Esophagus (tissue), 2 donors: Measurements from ENCODE around the gene HECTD4. TPM values are rescaled to one million over a fixed set of nuclear protein-coding genes. Genes with fewer than 3 reads are reported as not detected.
"Not testable (repeated sequence)": the region's sequence is repeated elsewhere in the genome, so short reads cannot be mapped to it uniquely, and the experiment has no call there.

Experiments
- H3K27ac ChIP-seq, 2 donors: one replicate each; pipeline ENCODE4 v1.5.1; 2013; ENCODE audit warnings: low read depth in 2 of 2, mild to moderate bottlenecking in 2 of 2, inconsistent platforms in 1 of 2, low read length in 1 of 2, moderate library complexity in 1 of 2
- H3K27me3 ChIP-seq, 2 donors: one replicate each; pipeline ENCODE4 v1.6.1; 2013; ENCODE audit warnings: low read length in 2 of 2, control low read depth in 1 of 2, mild to moderate bottlenecking in 1 of 2; ENCODE audit not compliant: insufficient read depth in 2 of 2, control insufficient read depth in 1 of 2
- H3K36me3 ChIP-seq, 2 donors: one replicate each; pipeline ENCODE4 v1.6.1; 2013; ENCODE audit warnings: low read length in 1 of 2; ENCODE audit not compliant: control insufficient read depth in 2 of 2, insufficient read depth in 2 of 2
- H3K4me1 ChIP-seq, 2 donors: one replicate each; pipeline ENCODE4 v1.6.1; 2013; ENCODE audit warnings: low read length in 1 of 2; ENCODE audit not compliant: control insufficient read depth in 2 of 2, insufficient read depth in 2 of 2
- H3K4me3 ChIP-seq, 2 donors: one replicate each; pipeline ENCODE4 v1.5.1; 2013; ENCODE audit warnings: low read length in 2 of 2, mild to moderate bottlenecking in 2 of 2, low read depth in 1 of 2, moderate library complexity in 1 of 2
- H3K9me3 ChIP-seq, 2 donors: one replicate each; pipeline ENCODE4 v1.6.1; 2013; ENCODE audit warnings: mild to moderate bottlenecking in 2 of 2, low read depth in 1 of 2, low read length in 1 of 2, moderate library complexity in 1 of 2; ENCODE audit not compliant: control insufficient read depth in 2 of 2, insufficient read depth in 1 of 2
- WGBS, 2 donors: extraction: QIAGEN DNeasy Blood & Tissue Kit; methylation state at CpG; one replicate each; pipeline ENCODE4 v1.1.7; 2013; 5-methylcytosine and 5-hydroxymethylcytosine counted together
- polyA plus RNA-seq, 2 donors: library from polyadenylated mRNA; stranded (reverse); fragments of 200-250 nt; gene quantifications; one replicate each; pipeline ENCODE4 v1.2.3, GENCODE V29; 2013
- donor health status: healthy with polysubstance abuse.
- donor health status: Bipolar disorder and iron deficiency.

HECTD4 gene
- polyA plus RNA-seq, 2 donors: 10.7 to 29.0 TPM

- no peak overlapping the region for H3K4me3 ChIP-seq
- no peaks in the 10 kb centered on the region for H3K4me1 ChIP-seq
- peaks cover 8 to 16% of the 10 kb centered on the region in 2 donors for H3K36me3 ChIP-seq
- 76 to 79% methylated on average over 11 of the region's 11 CpGs for WGBS, 2 donors
- H3K27ac ChIP-seq: no peak overlapping the region
- no peaks in the 10 kb centered on the region for H3K27me3 ChIP-seq
- no peaks in the 10 kb centered on the region for H3K9me3 ChIP-seq
These were observed 24.6 kb upstream of the HECTD4 start for GRCh38 chr12:112406519-112407488.

GRCh38 chr12:112401903-112402498 is 19.8 kb upstream of the HECTD4 start:
- H3K36me3 ChIP-seq: peaks cover 7 to 16% of the 10 kb centered on the region in 2 donors
- H3K4me1 ChIP-seq: no peaks in the 10 kb centered on the region
- no peaks in the 10 kb centered on the region for H3K9me3 ChIP-seq
- no peak overlapping the region for H3K27ac ChIP-seq
- H3K4me3 ChIP-seq: no peak overlapping the region
- H3K27me3 ChIP-seq: no peaks in the 10 kb centered on the region
- WGBS, 2 donors: 51 to 56% methylated on average over 5 of the region's 5 CpGs

GRCh38 chr12:112401054-112401453 is 18.8 kb upstream of the HECTD4 start:
- Histone ChIP-seq H3K4me3 (no peak overlapping the region), H3K9me3 (no peaks in the 10 kb centered on the region), H3K27ac (no peak overlapping the region), H3K36me3 (peaks cover 2 to 11% of the 10 kb centered on the region in 2 donors), H3K4me1 (no peaks in the 10 kb centered on the region), H3K27me3 (no peaks in the 10 kb centered on the region)
- 92 to 94% methylated on average over 5 of the region's 5 CpGs for WGBS, 2 donors

GRCh38 chr12:112393328-112393727 is 11.1 kb upstream of the HECTD4 start:
- 61 to 72% methylated on average over 1 of the region's 1 CpG for WGBS, 2 donors
- Histone ChIP-seq H3K27me3 (no peaks in the 10 kb centered on the region), H3K4me3 (no peak overlapping the region), H3K36me3 (no peaks in the 10 kb centered on the region), H3K27ac (no peak overlapping the region), H3K4me1 (no peaks in the 10 kb centered on the region), H3K9me3 (no peaks in the 10 kb centered on the region)

GRCh38 chr12:112389922-112390654 is 7.9 kb upstream of the HECTD4 start:
- H3K4me1 ChIP-seq, H3K9me3 ChIP-seq, H3K27ac ChIP-seq, H3K27me3 ChIP-seq, H3K36me3 ChIP-seq, H3K4me3 ChIP-seq: not testable (repeated sequence)
- WGBS, 2 donors: 82 to 95% methylated on average over 2 to 3 of the region's 4 CpGs

- Histone ChIP-seq H3K9me3 (no peaks in the 10 kb centered on the region), H3K4me3 (no peak overlapping the region), H3K27ac (no peak overlapping the region), H3K27me3 (no peaks in the 10 kb centered on the region), H3K36me3 (no peaks in the 10 kb centered on the region), H3K4me1 (no peaks in the 10 kb centered on the region)
- 80 to 83% methylated on average over 4 of the region's 4 CpGs for WGBS, 2 donors
These were observed 7.0 kb upstream of the HECTD4 start for GRCh38 chr12:112389228-112389627.

GRCh38 chr12:112386726-112387125 is 4.5 kb upstream of the HECTD4 start:
- 67 to 72% methylated on average over 3 of the region's 3 CpGs for WGBS, 2 donors
- H3K4me3 ChIP-seq: no peak overlapping the region
- no peaks in the 10 kb centered on the region for H3K9me3 ChIP-seq
- no peaks in the 10 kb centered on the region for H3K36me3 ChIP-seq
- H3K4me1 ChIP-seq: no peaks in the 10 kb centered on the region
- H3K27me3 ChIP-seq: no peaks in the 10 kb centered on the region
- no peak overlapping the region for H3K27ac ChIP-seq

GRCh38 chr12:112382866-112383265 is 635 bp upstream of the HECTD4 start:
- peak overlapping the region in 1 of 2 donors; percentile 86 for H3K27ac ChIP-seq
- peaks cover 0 to 6% of the 10 kb centered on the region in 2 donors for H3K4me1 ChIP-seq
- peak overlapping the region in 1 of 2 donors; percentile 94 for H3K4me3 ChIP-seq
- H3K27me3 ChIP-seq: no peaks in the 10 kb centered on the region
- H3K36me3 ChIP-seq: no peaks in the 10 kb centered on the region
- H3K9me3 ChIP-seq: no peaks in the 10 kb centered on the region
- 88 to 89% methylated on average over 11 of the region's 11 CpGs for WGBS, 2 donors

GRCh38 chr12:112381406-112381882 is 787 bp downstream of the HECTD4 start:
- H3K4me3 ChIP-seq: peak overlapping the region; percentile 94 to 97
- H3K36me3 ChIP-seq: no peaks in the 10 kb centered on the region
- no peaks in the 10 kb centered on the region for H3K9me3 ChIP-seq
- 1 to 10% methylated on average over 13 to 33 of the region's 33 CpGs for WGBS, 2 donors
- no peaks in the 10 kb centered on the region for H3K27me3 ChIP-seq
- peaks cover 0 to 6% of the 10 kb centered on the region in 2 donors for H3K4me1 ChIP-seq
- peak overlapping the region; percentile 90 to 95 for H3K27ac ChIP-seq
